GM18505 (cell line): ENCODE measurements around the gene SGMS2.

Experiments used
- ATAC-seq: cut with Tn5 transposase; IDR thresholded peaks from one replicate; pipeline ENCODE4 v1.9.1; 2021; ENCODE audit not compliant: unreplicated experiment
- POLR2A ChIP-seq: IDR thresholded peaks from 4 replicates; pipeline ENCODE4 v1.6.1; 2011; ENCODE audit warnings: borderline replicate concordance; ENCODE audit not compliant: insufficient read depth, insufficient read length; ENCODE audit errors: extremely low read depth

SGMS2 gene

GRCh38 chr4:107809210-107809609, 15.5 kb upstream of the SGMS2 start:
- no peak for ATAC-seq
- TF ChIP-seq POLR2A = no peak

GRCh38 chr4:107814758-107815157, 10.0 kb upstream of the SGMS2 start:
- no peak for TF ChIP-seq POLR2A
- ATAC-seq = no peak

GRCh38 chr4:107815158-107815557, 9.6 kb upstream of the SGMS2 start:
- no peak for ATAC-seq
- TF ChIP-seq POLR2A = no peak

GRCh38 chr4:107818301-107818910, 6.3 kb upstream of the SGMS2 start:
- TF ChIP-seq POLR2A = no peak
- ATAC-seq = no peak

GRCh38 chr4:107823870-107824349, 822 bp upstream of the SGMS2 start:
- TF ChIP-seq POLR2A = no peak
- no peak for ATAC-seq

GRCh38 chr4:107825072-107825824, 516 bp downstream of the SGMS2 start:
- no peak for ATAC-seq
- no peak for TF ChIP-seq POLR2A

GRCh38 chr4:107826421-107826980, 1.8 kb downstream of the SGMS2 start:
- no peak for ATAC-seq
- no peak for TF ChIP-seq POLR2A

GRCh38 chr4:107828315-107829090, 3.8 kb downstream of the SGMS2 start:
- TF ChIP-seq POLR2A = no peak
- no peak for ATAC-seq

GRCh38 chr4:107831140-107831539, 6.4 kb downstream of the SGMS2 start:
- no peak for TF ChIP-seq POLR2A
- ATAC-seq = no peak

GRCh38 chr4:107832275-107832807, 7.6 kb downstream of the SGMS2 start:
- no peak for TF ChIP-seq POLR2A
- ATAC-seq = no peak

GRCh38 chr4:107834241-107834794, 9.6 kb downstream of the SGMS2 start:
- no peak for ATAC-seq
- no peak for TF ChIP-seq POLR2A

- ATAC-seq = no peak
- TF ChIP-seq POLR2A = no peak
Observed at GRCh38 chr4:107835406-107835805, 10.7 kb downstream of the SGMS2 start.

GRCh38 chr4:107837317-107837716, 12.6 kb downstream of the SGMS2 start:
- ATAC-seq = no peak

More at GRCh38 chr4:107837317-107837716, 12.6 kb downstream of the SGMS2 start:
- TF ChIP-seq POLR2A = no peak
